ENCODE results near the gene USP26.
"Not testable (repeated sequence)": the region's sequence is repeated elsewhere in the genome, so short reads cannot be mapped to it uniquely, and the experiment has no call there.

USP26 gene, protein sequence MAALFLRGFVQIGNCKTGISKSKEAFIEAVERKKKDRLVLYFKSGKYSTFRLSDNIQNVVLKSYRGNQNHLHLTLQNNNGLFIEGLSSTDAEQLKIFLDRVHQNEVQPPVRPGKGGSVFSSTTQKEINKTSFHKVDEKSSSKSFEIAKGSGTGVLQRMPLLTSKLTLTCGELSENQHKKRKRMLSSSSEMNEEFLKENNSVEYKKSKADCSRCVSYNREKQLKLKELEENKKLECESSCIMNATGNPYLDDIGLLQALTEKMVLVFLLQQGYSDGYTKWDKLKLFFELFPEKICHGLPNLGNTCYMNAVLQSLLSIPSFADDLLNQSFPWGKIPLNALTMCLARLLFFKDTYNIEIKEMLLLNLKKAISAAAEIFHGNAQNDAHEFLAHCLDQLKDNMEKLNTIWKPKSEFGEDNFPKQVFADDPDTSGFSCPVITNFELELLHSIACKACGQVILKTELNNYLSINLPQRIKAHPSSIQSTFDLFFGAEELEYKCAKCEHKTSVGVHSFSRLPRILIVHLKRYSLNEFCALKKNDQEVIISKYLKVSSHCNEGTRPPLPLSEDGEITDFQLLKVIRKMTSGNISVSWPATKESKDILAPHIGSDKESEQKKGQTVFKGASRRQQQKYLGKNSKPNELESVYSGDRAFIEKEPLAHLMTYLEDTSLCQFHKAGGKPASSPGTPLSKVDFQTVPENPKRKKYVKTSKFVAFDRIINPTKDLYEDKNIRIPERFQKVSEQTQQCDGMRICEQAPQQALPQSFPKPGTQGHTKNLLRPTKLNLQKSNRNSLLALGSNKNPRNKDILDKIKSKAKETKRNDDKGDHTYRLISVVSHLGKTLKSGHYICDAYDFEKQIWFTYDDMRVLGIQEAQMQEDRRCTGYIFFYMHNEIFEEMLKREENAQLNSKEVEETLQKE

DNA sequence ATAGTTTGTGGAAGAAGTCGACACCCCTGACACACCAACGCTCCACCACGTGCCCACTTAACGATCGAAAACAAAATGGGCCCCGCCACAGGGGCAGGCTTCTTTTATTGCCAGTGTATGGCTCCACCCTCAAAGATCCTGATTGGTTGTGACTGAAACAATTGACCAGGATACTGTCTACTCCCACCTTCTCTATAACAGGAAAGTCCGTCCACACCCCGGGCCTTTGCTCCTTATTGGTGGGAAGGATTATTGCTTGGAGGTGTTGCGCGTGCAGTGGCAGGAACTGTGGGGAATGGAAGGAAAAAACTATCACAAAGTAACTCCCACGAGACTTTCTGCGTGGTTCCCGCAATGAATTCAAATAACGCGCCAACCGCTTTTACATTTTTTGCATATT lies at the start of gene USP26:
Gene USP26, minus strand, starts transcription at position 79 of the 400 bp plus-strand sequence. CDS start 68,889 bp downstream, outside the sequence.
- in situ Hi-C loops (cut with MboI; ENCODE audit: low sequenced_read_pairs): no loop called here

DNA sequence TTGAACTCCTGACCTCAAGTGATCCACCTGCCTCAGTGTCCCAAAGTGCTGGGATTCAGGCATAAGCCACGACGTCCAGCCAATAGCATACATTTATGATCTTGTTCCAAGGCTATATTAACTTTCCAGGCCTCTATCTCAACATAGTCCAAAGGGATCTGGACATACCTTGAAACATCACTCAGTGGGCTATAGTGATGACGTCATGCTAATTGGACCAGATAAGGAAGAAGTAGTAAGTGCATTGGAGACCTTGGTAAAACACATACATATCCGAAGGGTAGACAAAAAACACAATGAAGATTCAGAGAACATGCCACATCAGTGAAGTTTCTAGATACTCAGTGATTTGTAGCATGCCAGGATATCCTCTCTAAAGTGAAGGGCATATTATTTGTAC lies 37.4 kb upstream of the USP26 start:
- in situ Hi-C loops (cut with MboI; ENCODE audit: low sequenced_read_pairs): no loop called here

DNA sequence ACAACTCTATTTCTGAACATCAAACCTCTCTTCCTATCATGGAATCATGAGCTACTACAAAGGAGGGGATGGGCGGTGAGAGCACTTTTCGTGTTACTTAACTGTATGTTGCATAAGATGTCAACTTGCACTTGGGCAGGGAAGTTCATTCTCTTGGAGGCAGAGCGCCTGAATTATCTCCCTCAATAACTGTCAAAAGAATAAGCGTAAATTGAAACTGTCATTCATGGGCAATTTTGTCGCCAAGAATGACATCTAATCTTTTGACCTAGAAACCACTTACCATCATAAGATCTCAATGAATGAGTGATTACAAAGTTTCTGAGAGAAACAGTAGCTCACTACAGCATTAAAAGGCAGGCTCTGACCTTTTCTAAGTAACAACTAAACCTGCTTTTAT lies 23.5 kb upstream of the USP26 start:
- in situ Hi-C loops (cut with MboI; ENCODE audit: low sequenced_read_pairs): no loop called here

- in situ Hi-C loops (cut with MboI; ENCODE audit: low sequenced_read_pairs): no loop called here
Observed at GRCh38 chrX:133094098-133094731, 2.7 kb downstream of the USP26 start.

GRCh38 chrX:133090236-133090809 lies 6.6 kb downstream of the USP26 start:
- in situ Hi-C loops (cut with MboI; ENCODE audit: low sequenced_read_pairs): no loop called here

- in situ Hi-C loops (cut with MboI; ENCODE audit: low sequenced_read_pairs): no loop called here
Observed at GRCh38 chrX:133089411-133089810, 7.5 kb downstream of the USP26 start.

- in situ Hi-C loops (cut with MboI; ENCODE audit: low sequenced_read_pairs): no loop called here
Observed at GRCh38 chrX:133085785-133086184, 11.1 kb downstream of the USP26 start.

DNA sequence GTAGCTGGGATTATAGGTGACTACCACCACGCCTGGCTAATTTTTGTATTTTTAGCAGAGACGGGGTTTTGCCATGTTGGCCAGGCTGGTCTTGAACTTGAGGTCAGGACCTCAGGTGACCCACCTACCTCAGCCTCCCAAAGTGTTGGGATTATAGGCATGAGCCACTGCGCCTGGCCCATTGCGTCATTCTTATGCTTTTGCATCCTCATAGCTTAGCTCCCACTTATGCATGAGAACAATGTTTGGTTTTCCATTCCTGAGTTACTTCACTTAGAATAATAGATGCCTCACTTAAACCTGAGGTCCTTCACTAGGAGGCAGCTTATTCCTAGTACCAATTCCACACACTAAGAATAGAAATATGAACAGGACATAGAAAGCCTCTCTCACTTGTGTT lies 11.9 kb downstream of the USP26 start:
- in situ Hi-C loops (cut with MboI; ENCODE audit: low sequenced_read_pairs): not testable (repeated sequence)

- in situ Hi-C loops (cut with MboI; ENCODE audit: low sequenced_read_pairs): no loop called here
Observed at GRCh38 chrX:133083899-133084298, 13.0 kb downstream of the USP26 start.

DNA sequence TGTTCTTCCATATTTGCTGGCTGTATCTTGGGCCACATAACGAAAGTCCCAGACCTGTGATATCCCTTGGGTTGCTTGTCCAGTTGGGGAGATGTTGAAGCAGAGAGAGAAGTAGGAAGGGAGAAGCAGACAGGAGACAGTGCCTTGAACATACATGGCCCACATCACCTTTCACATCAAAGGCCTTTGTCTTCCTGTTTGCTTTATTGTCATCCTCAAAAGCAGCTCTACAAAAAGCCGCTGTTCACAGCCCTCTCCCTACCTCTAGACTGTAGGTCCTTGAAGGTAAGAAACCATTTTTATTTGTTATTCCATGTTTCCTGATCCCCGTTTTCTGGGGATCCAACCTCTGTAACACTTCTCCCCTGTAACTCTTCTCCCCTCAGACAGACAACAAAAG lies 14.9 kb downstream of the USP26 start:
- in situ Hi-C loops (cut with MboI; ENCODE audit: low sequenced_read_pairs): no loop called here

DNA sequence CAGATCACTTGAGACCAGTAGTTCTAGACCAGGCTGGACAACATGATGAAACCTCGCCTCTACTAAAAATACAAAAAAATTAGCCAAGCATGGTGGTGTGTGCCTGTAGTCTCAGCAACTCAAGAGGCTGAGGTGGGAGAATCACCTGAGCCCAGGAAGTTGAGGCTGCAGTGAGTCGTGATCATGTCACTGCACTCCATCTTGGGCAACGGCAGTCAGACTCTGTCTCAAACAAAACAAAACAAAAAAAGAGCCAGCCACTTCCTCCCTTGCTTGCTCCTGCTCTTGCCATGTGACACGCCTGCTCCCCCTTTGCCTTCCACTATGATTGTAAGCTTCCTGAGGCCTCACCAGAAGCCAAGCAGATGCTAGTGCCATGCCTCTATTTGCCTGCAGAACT lies 19.1 kb downstream of the USP26 start:
- in situ Hi-C loops (cut with MboI; ENCODE audit: low sequenced_read_pairs): not testable (repeated sequence)

DNA sequence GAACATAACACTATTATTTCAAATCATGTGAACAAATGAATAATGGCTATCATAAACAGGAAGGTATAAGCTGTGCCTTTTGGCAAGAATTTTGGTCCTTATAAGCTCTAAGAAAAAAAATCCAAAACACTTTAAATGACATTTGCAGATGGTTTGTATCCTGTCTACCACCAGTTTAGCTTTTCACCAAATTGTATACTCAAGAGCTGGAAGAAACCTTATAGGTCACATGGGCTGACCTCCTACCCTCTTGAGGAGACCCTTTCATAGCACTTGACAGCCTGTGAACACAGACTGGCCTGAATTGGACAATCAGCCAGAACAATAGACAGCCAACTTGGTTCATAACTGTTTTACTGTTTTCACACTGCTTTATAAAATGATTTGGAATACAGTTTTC lies 24.3 kb downstream of the USP26 start:
- in situ Hi-C loops (cut with MboI; ENCODE audit: low sequenced_read_pairs): no loop called here

DNA sequence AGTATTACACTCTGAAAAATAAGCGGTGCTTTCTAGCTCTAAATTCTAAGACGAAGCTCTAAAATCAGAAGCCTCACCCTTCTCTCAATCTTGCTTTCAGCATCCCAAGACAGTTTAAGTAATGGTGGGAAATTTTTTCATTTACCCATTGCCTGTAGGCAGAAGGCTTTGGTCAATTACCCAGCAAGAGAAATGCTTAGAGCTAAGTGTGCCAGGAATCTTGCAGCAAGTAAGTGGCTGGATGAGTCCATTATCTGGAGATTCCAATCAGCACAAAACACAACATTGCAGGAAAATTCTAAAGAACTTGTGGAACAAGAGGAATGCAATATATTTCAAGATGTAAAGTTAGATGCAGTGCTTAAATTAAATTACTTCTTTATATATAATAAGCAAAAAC lies 28.4 kb downstream of the USP26 start:
- in situ Hi-C loops (cut with MboI; ENCODE audit: low sequenced_read_pairs): no loop called here

DNA sequence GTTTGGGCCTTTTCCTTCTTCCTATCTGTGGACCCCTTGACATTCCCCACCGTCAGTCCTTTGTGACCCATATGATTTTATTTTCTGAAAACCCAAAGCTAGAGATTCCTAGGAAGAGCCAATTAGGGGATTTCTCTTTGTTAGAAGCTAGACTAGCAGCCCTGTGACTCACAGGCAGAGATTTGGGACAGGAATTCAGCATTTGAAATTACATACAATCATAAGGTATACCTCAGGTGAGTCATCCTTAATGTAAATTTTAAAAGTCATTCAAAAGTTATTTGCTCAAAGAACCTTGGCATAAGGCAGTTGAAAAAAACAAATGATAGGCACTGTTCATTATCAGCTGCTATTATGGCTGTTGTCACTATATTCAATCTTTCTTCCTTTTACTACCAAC lies 40.6 kb downstream of the USP26 start:
- in situ Hi-C loops (cut with MboI; ENCODE audit: low sequenced_read_pairs): no loop called here

GRCh38 chrX:133054761-133055405 lies 42.0 kb downstream of the USP26 start:
- in situ Hi-C loops (cut with MboI; ENCODE audit: low sequenced_read_pairs): no loop called here

DNA sequence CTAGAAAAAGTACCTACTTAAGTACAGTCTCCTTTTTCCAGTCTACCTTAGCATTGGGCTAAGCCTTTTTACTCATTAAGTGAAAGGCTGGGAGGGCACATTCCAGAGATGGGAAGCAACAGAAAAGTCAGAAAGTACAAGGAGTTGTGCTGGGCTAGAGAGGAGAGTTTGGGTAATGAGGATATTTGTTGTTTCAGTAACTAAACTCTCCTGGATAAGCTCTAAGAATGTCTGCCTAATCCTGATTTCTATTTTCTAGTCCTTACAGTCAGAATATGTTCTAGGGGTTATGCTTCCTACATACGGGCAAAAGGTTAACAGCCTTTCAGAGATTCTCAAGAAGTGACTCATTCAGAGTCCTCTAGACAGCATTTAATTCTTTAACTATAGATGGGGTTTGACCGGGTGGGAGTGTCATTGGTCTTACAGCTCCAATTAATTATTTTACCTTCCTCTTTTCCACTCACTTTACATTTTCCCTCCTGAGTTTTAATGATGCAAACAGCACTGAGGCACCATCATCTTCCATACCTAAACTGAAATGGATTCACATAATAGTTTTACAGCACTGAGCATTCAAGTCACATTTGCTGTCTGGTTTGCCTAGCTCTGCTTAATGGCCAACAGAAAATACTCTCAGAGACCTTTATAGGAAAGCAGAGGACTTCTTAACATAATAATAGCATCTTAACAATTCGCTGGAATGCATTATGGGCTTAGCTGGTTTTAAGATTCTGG lies 42.9 kb downstream of the USP26 start:
- in situ Hi-C loops (cut with MboI; ENCODE audit: low sequenced_read_pairs): no loop called here

- in situ Hi-C loops (cut with MboI; ENCODE audit: low sequenced_read_pairs): no loop called here
Observed at GRCh38 chrX:133048751-133049150, 48.2 kb downstream of the USP26 start.

DNA sequence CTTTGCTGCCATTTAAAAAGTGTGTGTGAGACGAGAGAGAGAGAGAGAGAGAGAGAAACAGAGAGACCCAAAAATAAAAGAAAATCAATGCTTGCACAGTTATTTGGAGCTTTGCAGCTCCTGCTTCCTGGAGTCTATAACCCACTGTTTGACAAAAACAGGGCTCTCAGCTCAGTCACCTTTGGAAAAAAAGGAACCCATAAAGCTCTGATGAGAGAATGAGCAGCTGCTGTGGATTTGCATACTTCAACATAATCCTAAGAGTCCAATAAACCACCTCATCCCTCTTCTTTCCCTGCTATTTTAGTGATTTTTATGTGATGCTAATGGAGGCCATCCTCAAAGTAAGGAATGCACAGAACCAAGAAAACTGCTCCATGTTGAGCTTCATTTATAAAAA lies 50.3 kb downstream of the USP26 start:
- in situ Hi-C loops (cut with MboI; ENCODE audit: low sequenced_read_pairs): no loop called here

DNA sequence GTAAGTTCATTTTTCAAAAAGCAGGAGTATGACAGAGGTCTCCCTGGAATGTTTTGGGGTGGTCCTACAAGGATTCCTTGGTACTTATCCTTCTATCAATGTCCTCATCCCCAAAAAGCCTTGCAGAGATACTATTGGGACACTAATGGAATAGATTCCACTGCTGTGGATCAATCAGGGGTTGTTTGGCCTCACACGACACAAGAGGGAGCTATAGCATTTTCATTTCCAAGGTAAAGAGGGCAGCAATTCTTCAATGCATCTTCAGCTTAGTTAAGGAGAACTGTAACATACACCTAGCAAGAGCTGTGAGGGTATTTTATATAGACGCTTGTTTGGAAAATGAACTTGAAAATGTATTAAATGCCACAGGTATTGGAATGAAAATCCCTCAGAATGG lies 50.9 kb downstream of the USP26 start:
- in situ Hi-C loops (cut with MboI; ENCODE audit: low sequenced_read_pairs): no loop called here
